Kidney (tissue), 14 donors: Measurements from ENCODE around the gene STRADA. TPM values are rescaled to one million over a fixed set of nuclear protein-coding genes. Genes with fewer than 3 reads are reported as not detected.

Source experiments
- DNase-seq, 5 donors: peaks; one replicate each; pipeline ENCODE4 v3.0.0-alpha.2; 2013 to 2020
- FAIRE-seq: peaks from 2 replicates; lab custom pipeline; 2012; peaks lifted over from hg19 to GRCh38; lab: Jason Lieb, UNC
- H3K27ac ChIP-seq, 2 donors: one replicate each; pipeline ENCODE4 v1.7.0; 2013; ENCODE audit warnings: low read depth in 2 of 2, low read length in 2 of 2, inconsistent platforms in 1 of 2
- H3K27me3 ChIP-seq: one replicate; pipeline ENCODE4 v1.7.1; 2013; ENCODE audit warnings: low read length, inconsistent platforms; ENCODE audit not compliant: control insufficient read depth, insufficient read depth
- H3K36me3 ChIP-seq, 3 donors: one replicate each; pipeline versions ENCODE4 v1.7.0 to v1.7.1; 2013; ENCODE audit warnings: low read length in 3 of 3, control low read depth in 1 of 3, inconsistent platforms in 1 of 3; ENCODE audit not compliant: insufficient read depth in 3 of 3, control insufficient read depth in 2 of 3
- H3K4me1 ChIP-seq, 3 donors: one replicate each; pipeline versions ENCODE4 v1.7.0 to v1.7.1; 2013; ENCODE audit warnings: low read length in 3 of 3, inconsistent platforms in 1 of 3, low read depth in 1 of 3; ENCODE audit not compliant: control insufficient read depth in 2 of 3, insufficient read depth in 2 of 3
- H3K4me3 ChIP-seq, 3 donors: one replicate each; pipeline versions ENCODE4 v1.7.0 to v1.8.1; 2013; ENCODE audit warnings: low read length in 3 of 3, control low read depth in 1 of 3, inconsistent platforms in 1 of 3
- H3K9ac ChIP-seq, 3 donors: one replicate each; pipeline versions ENCODE4 v1.7.0 to v1.7.1; 2013; ENCODE audit warnings: low read length in 3 of 3, control low read depth in 1 of 3, inconsistent platforms in 1 of 3
- H3K9me3 ChIP-seq, 3 donors: one replicate each; pipeline versions ENCODE4 v1.7.0 to v1.7.1; 2013; ENCODE audit warnings: low read length in 3 of 3, control low read depth in 1 of 3, inconsistent platforms in 1 of 3; ENCODE audit not compliant: control insufficient read depth in 2 of 3, insufficient read depth in 1 of 3
- CTCF ChIP-seq: IDR thresholded peaks from 3 replicates; pipeline ENCODE4 v1.5.1; 2012; ENCODE audit warnings: mild to moderate bottlenecking, moderate library complexity, borderline replicate concordance; ENCODE audit not compliant: insufficient read depth; ENCODE audit errors: extremely low read depth
- intact Hi-C: fragments of 100-400 bp; cut with DNase I; formaldehyde crosslinking; loops from one replicate; pipeline ENCODE4 v1.11.1; 2022
- polyA plus RNA-seq: library from polyadenylated mRNA; stranded (reverse); fragments of 350-450 nt; fragmentation: Illumina TruSeq; extraction: RNeasy Lipid Tissue Mini Kit (QIAGEN cat#74804); gene quantifications from one replicate; pipeline ENCODE4 v1.2.3, GENCODE V29; 2014; ENCODE audit warnings: low read depth, low replicate concordance; ENCODE audit not compliant: insufficient read depth
- total RNA-seq: library from RNA; stranded (reverse); fragmentation: NEBNext Ultra II Directional; extraction: Animal tissue kit (Norgen Biotek cat#: 25700); gene quantifications from one replicate; pipeline ENCODE4 v1.2.1, GENCODE V29; 2021
- donor health status: control.
- donor health status: control.
- donor health status: control.
- donor health status: control.
- donor health status: control.
- donor health status: DM: yes; HTN: yes; CAD: no.
- donor health status: Normal renal cell carcinoma (clear cell type).

Gene STRADA
- total and polyA plus RNA-seq, 2 donors from 2014 or later, result 25.7 to 38.9 TPM

GRCh38 chr17:63682441-63682840, 59.2 kb downstream of the STRADA start:
- H3K4me1 ChIP-seq, result peaks cover 0 to 3% (median under 1%) of the 10 kb centered on the region in 3 donors
- H3K4me3 ChIP-seq, result no peak overlapping the region
- FAIRE-seq (no peak), DNase-seq (no peak)
- intact Hi-C loops, result no loop called here
- peaks cover 2 to 34% (median 25%) of the 10 kb centered on the region in 3 donors for H3K36me3 ChIP-seq
- no peak overlapping the region for H3K27ac ChIP-seq
- no peaks in the 10 kb centered on the region for H3K9me3 ChIP-seq
- no peaks in the 10 kb centered on the region for H3K27me3 ChIP-seq
- H3K9ac ChIP-seq, result no peak overlapping the region
- TF ChIP-seq CTCF, result no peak

GRCh38 chr17:63681530-63681929, 60.1 kb downstream of the STRADA start:
- intact Hi-C loops, result no loop called here
- Histone ChIP-seq H3K36me3 (peaks cover 2 to 42% (median 25%) of the 10 kb centered on the region in 3 donors), H3K27me3 (no peaks in the 10 kb centered on the region), H3K4me3 (no peak overlapping the region), H3K9ac (no peak overlapping the region), H3K4me1 (peaks cover 0 to 11% (median 10%) of the 10 kb centered on the region in 3 donors), H3K27ac (no peak overlapping the region), H3K9me3 (no peaks in the 10 kb centered on the region)
- FAIRE-seq (no peak), DNase-seq (no peak)
- TF ChIP-seq CTCF, result no peak

- Histone ChIP-seq H3K9ac (no peak overlapping the region), H3K4me3 (no peak overlapping the region), H3K4me1 (peaks cover 0 to 16% (median 10%) of the 10 kb centered on the region in 3 donors), H3K9me3 (no peaks in the 10 kb centered on the region), H3K36me3 (peaks cover 2 to 38% (median 21%) of the 10 kb centered on the region in 3 donors), H3K27me3 (no peaks in the 10 kb centered on the region), H3K27ac (no peak overlapping the region)
- FAIRE-seq (no peak), DNase-seq (no peak)
- no peak for TF ChIP-seq CTCF
- intact Hi-C loops, result no loop called here
Measured at GRCh38 chr17:63680700-63681099, 60.9 kb downstream of the STRADA start.

- TF ChIP-seq CTCF, result no peak
- no peak overlapping the region for H3K27ac ChIP-seq
- H3K9ac ChIP-seq, result no peak overlapping the region
- peaks cover 3 to 28% (median 20%) of the 10 kb centered on the region in 3 donors for H3K4me1 ChIP-seq
- H3K27me3 ChIP-seq, result no peaks in the 10 kb centered on the region
- FAIRE-seq (no peak), DNase-seq (no peak)
- no peaks in the 10 kb centered on the region for H3K9me3 ChIP-seq
- peaks cover 2 to 34% (median 14%) of the 10 kb centered on the region in 3 donors for H3K36me3 ChIP-seq
- intact Hi-C loops, result no loop called here
- H3K4me3 ChIP-seq, result no peak overlapping the region
Measured at GRCh38 chr17:63679214-63679613, 62.4 kb downstream of the STRADA start.
